ENCODE results near the gene CCIN. TPM values are rescaled to one million over a fixed set of nuclear protein-coding genes. Genes with fewer than 3 reads are reported as not detected.

The CCIN gene
- total RNA-seq, 1 experiment from 2014 or later, result 0.20 TPM

- Mint-ChIP-seq H3K9me3 (peaks cover 18% of the 10 kb centered on the region), H3K4me3 (no peak overlapping the region), H3K27me3 (ENCODE audit: low read depth) (peaks cover 32% of the 10 kb centered on the region), H3K4me1 (no peaks in the 10 kb centered on the region; the same call in 1 of the 2 replicates), H3K36me3 (peaks cover 13% of the 10 kb centered on the region), H3K27ac (no peak overlapping the region)
- POLR2A ChIA-PET, result no interaction called here
- CTCF ChIA-PET, result interaction anchor here (2.4 kb wide), 1 partner anchor 21 kb away, joined by 9 read pairs; no protein-coding TSS in a partner anchor
- ATAC-seq, result no peak
- no peak for TF ChIP-seq FOXK1 (CRISPR knock-in tag; IDR thresholded peaks at IDR 0.05)
- no peak for TF ChIP-seq ZNF396 (CRISPR knock-in tag; IDR thresholded peaks at IDR 0.05; ENCODE audit: borderline replicate concordance)
- TF ChIP-seq OVOL2 (CRISPR knock-in tag; IDR thresholded peaks at IDR 0.05; ENCODE audit: borderline replicate concordance), result no peak
- TF ChIP-seq TCF7 (CRISPR knock-in tag; IDR thresholded peaks at IDR 0.05; ENCODE audit: low read depth), result no peak
- no peak for TF ChIP-seq NFYB (CRISPR knock-in tag; conservative IDR thresholded peaks at IDR 0.05; ENCODE audit: low read depth)
- TF ChIP-seq SMAD3 (CRISPR knock-in tag; IDR thresholded peaks at IDR 0.05; ENCODE audit: borderline replicate concordance), result no peak
- DNase-seq (ENCODE audit: low spot score), result no peak
Observed at GRCh38 chr9:36144309-36145232, 24.6 kb upstream of the CCIN start.

GRCh38 chr9:36145970-36146369 lies 23.2 kb upstream of the CCIN start:
- DNase-seq (ENCODE audit: low spot score), result no peak
- H3K36me3 Mint-ChIP-seq, result peaks cover 13% of the 10 kb centered on the region
- no peaks in the 10 kb centered on the region; the same call in 1 of the 2 replicates for H3K4me1 Mint-ChIP-seq
- H3K27me3 Mint-ChIP-seq (ENCODE audit: low read depth), result peaks cover 23% of the 10 kb centered on the region
- POLR2A ChIA-PET, result no interaction called here
- ATAC-seq, result no peak
- no peak overlapping the region for H3K4me3 Mint-ChIP-seq
- H3K9me3 Mint-ChIP-seq, result peaks cover 18% of the 10 kb centered on the region
- CTCF ChIA-PET, result no interaction called here
- no peak overlapping the region for H3K27ac Mint-ChIP-seq
- TF ChIP-seq FOXJ3 (CRISPR knock-in tag; IDR thresholded peaks at IDR 0.05; ENCODE audit: borderline replicate concordance) (no peak), E2F5 (CRISPR knock-in tag; IDR thresholded peaks at IDR 0.05) (no peak), JUN (CRISPR knock-in tag; IDR thresholded peaks at IDR 0.05) (no peak), GTF2I (CRISPR knock-in tag; conservative IDR thresholded peaks at IDR 0.05) (no peak), FOXP1 (CRISPR knock-in tag; IDR thresholded peaks at IDR 0.05; ENCODE audit: borderline replicate concordance) (no peak), ZNF423 (CRISPR knock-in tag; IDR thresholded peaks at IDR 0.05) (no peak), GABPB1 (CRISPR knock-in tag; IDR thresholded peaks at IDR 0.05) (no peak), ZNF138 (CRISPR knock-in tag; conservative IDR thresholded peaks at IDR 0.05) (no peak), HMGA2 (CRISPR knock-in tag; IDR thresholded peaks at IDR 0.05) (no peak), PRRX2 (CRISPR knock-in tag; IDR thresholded peaks at IDR 0.05) (no peak), ZNF671 (CRISPR knock-in tag; IDR thresholded peaks at IDR 0.05) (no peak), AR (CRISPR knock-in tag; IDR thresholded peaks at IDR 0.05) (no peak), CTCF (IDR thresholded peaks at IDR 0.05) (no peak), TEAD4 (CRISPR knock-in tag; IDR thresholded peaks at IDR 0.05) (no peak), SP1 (CRISPR knock-in tag; conservative IDR thresholded peaks at IDR 0.05) (no peak)
- TF ChIP-seq, protein P1, sequence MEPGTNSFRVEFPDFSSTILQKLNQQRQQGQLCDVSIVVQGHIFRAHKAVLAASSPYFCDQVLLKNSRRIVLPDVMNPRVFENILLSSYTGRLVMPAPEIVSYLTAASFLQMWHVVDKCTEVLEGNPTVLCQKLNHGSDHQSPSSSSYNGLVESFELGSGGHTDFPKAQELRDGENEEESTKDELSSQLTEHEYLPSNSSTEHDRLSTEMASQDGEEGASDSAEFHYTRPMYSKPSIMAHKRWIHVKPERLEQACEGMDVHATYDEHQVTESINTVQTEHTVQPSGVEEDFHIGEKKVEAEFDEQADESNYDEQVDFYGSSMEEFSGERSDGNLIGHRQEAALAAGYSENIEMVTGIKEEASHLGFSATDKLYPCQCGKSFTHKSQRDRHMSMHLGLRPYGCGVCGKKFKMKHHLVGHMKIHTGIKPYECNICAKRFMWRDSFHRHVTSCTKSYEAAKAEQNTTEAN (CRISPR knock-in tag; IDR thresholded peaks at IDR 0.05), result no peak
- TF ChIP-seq, protein P2, sequence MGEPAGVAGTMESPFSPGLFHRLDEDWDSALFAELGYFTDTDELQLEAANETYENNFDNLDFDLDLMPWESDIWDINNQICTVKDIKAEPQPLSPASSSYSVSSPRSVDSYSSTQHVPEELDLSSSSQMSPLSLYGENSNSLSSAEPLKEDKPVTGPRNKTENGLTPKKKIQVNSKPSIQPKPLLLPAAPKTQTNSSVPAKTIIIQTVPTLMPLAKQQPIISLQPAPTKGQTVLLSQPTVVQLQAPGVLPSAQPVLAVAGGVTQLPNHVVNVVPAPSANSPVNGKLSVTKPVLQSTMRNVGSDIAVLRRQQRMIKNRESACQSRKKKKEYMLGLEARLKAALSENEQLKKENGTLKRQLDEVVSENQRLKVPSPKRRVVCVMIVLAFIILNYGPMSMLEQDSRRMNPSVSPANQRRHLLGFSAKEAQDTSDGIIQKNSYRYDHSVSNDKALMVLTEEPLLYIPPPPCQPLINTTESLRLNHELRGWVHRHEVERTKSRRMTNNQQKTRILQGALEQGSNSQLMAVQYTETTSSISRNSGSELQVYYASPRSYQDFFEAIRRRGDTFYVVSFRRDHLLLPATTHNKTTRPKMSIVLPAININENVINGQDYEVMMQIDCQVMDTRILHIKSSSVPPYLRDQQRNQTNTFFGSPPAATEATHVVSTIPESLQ (CRISPR knock-in tag; IDR thresholded peaks at IDR 0.05), result no peak
- TF ChIP-seq, protein P3, sequence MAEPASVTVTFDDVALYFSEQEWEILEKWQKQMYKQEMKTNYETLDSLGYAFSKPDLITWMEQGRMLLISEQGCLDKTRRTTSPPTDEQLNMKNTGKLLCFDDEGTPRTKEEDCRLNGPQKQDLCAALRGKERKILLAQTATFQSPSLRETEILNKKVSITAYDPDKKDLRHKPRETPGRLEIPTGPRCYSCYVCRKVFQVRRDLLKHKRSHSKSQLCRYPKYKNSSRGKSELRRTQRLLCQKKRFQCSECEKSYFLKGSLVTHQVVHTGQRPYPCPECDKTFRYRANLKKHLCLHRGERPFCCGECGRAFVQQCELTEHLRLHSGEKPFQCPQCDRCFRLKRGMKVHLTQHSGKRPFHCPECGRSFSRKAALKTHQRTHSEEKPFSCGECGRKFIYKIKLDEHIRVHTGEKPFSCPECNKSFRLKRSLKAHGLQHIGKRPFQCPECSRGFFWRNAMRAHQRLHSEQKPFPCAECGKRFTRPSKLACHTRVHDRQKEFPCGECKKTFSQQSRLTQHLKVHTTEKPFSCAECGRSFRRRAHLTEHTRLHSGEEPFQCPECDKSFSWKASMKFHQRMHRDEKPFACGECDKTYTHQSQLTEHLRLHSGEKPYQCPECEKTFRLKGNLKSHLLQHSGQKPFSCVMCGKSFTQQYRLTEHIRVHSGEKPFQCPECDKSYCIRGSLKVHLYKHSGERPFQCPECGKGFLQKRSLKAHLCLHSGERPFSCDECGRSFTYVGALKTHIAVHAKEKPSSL (CRISPR knock-in tag; conservative IDR thresholded peaks at IDR 0.05), result no peak
